Activated naive CD8-positive, alpha-beta T cell treated with anti-CD3 and anti-CD28 coated beads for 36 hours (primary cell): ENCODE results near the gene IFNLR1. TPM values are rescaled to one million over a fixed set of nuclear protein-coding genes. Genes with fewer than 3 reads are reported as not detected.

Source experiments
- DNase-seq: peaks from one replicate; pipeline ENCODE4 v3.0.0; 2021
- H3K27ac Mint-ChIP-seq: one replicate; pipeline ENCODE4 v1.8.0; 2022; ENCODE audit warnings: mild to moderate bottlenecking, moderate library complexity, mixed read lengths
- H3K27me3 Mint-ChIP-seq: one replicate; pipeline ENCODE4 v1.8.0; 2022; ENCODE audit warnings: mild to moderate bottlenecking, mixed read lengths
- H3K36me3 Mint-ChIP-seq: one replicate; pipeline ENCODE4 v1.8.0; 2021; ENCODE audit warnings: mild to moderate bottlenecking, mixed read lengths
- H3K4me1 Mint-ChIP-seq: one replicate; pipeline ENCODE4 v1.8.0; 2021; ENCODE audit warnings: mixed read lengths
- H3K4me3 Mint-ChIP-seq: one replicate; pipeline ENCODE4 v1.8.0; 2022; ENCODE audit warnings: mild to moderate bottlenecking, moderate library complexity, mixed read lengths
- H3K9me3 Mint-ChIP-seq: one replicate; pipeline ENCODE4 v1.8.0; 2022; ENCODE audit warnings: mixed read lengths
- total RNA-seq, 2 experiments: library from RNA; stranded (reverse); gene quantifications; one replicate each; pipeline ENCODE4 v1.2.3, GENCODE V29; 2021

IFNLR1 gene
- total RNA-seq, 2 experiments from 2014 or later, result 6.3 to 7.3 TPM

- Mint-ChIP-seq H3K4me3 (no peak overlapping the region), H3K36me3 (peaks cover 5% of the 10 kb centered on the region), H3K27me3 (no peaks in the 10 kb centered on the region), H3K9me3 (no peaks in the 10 kb centered on the region), H3K4me1 (no peaks in the 10 kb centered on the region), H3K27ac (no peak overlapping the region)
- no peak for DNase-seq
Measured at GRCh38 chr1:24175033-24175755, 11.9 kb downstream of the IFNLR1 start.

DNA sequence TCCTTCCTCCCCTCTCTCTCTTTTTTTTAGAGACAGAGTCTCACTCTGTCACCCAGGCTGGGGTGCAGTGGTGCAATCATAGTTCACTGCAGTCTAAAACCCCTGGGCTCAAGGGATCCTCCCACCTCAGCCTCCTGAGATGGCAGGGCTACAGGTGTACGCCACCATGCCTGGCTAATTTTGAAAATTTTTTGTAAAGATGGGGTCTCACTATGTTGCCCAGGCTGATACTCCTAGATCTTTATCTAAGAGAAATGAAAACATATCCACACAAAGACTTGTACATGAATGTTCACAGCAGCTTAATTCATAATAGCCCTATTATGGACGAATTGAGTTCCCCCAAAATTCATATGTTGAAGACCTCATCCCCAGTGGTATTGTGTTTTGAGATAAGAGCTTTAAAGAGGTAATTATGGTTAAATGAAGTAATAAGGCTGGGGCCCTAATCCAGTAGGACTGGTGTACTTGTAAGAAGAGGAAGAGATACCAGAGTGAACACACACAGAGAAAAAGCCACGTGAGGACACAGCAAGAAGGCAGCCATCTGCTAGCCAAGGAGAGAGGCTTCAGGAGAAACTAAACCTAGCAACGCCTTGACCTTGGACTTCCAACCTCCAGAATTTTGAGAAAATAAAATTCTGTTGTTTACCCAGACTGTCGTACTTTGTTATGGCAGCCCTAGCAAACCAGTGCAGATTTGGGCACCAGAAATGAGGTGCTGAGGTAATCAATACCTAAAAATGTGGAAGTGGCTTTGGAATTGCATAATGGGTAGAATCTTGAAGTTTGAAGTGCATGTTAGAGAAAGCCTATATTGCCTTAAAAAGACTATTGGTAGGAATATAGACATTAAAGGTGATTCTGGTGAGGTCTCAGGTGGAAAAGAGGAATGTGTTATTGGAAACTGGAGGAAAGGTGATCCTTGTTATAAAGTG, 13.2 kb downstream of the IFNLR1 start:
- H3K4me1 Mint-ChIP-seq, result no peaks in the 10 kb centered on the region
- no peak overlapping the region for H3K27ac Mint-ChIP-seq
- no peaks in the 10 kb centered on the region for H3K9me3 Mint-ChIP-seq
- DNase-seq, result no peak
- no peak overlapping the region for H3K4me3 Mint-ChIP-seq
- peaks cover 5% of the 10 kb centered on the region for H3K36me3 Mint-ChIP-seq
- no peaks in the 10 kb centered on the region for H3K27me3 Mint-ChIP-seq

DNA sequence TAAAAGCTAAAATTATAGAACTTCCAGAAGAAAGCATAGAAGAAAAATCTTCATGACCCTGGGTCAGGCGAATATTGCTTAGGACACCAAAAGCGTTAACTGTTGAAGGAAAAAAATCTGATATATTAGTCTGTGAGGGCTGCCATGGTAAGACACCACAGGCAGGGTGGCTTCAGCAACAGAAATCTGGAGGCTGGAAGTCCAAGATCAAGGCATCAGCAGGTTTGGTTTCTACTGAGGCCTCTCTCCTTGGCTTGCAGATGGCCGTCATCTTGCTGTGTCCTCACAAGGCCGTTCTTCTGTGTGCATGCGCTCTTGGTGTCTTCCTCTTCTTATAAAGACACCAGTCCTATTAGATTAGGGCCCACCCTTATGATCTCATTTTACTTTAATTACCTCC, 14.5 kb downstream of the IFNLR1 start:
- H3K4me3 Mint-ChIP-seq, result no peak overlapping the region
- H3K27ac Mint-ChIP-seq, result no peak overlapping the region
- H3K27me3 Mint-ChIP-seq, result no peaks in the 10 kb centered on the region
- peaks cover 7% of the 10 kb centered on the region for H3K36me3 Mint-ChIP-seq
- no peaks in the 10 kb centered on the region for H3K4me1 Mint-ChIP-seq
- no peaks in the 10 kb centered on the region for H3K9me3 Mint-ChIP-seq
- DNase-seq, result no peak

- H3K36me3 Mint-ChIP-seq, result peaks cover 8% of the 10 kb centered on the region
- H3K4me1 Mint-ChIP-seq, result no peaks in the 10 kb centered on the region
- no peaks in the 10 kb centered on the region for H3K27me3 Mint-ChIP-seq
- DNase-seq, result no peak
- no peaks in the 10 kb centered on the region for H3K9me3 Mint-ChIP-seq
- no peak overlapping the region for H3K4me3 Mint-ChIP-seq
- H3K27ac Mint-ChIP-seq, result no peak overlapping the region
Measured at GRCh38 chr1:24169286-24169685, 17.8 kb downstream of the IFNLR1 start.

GRCh38 chr1:24168245-24168644, 18.8 kb downstream of the IFNLR1 start:
- no peak overlapping the region for H3K27ac Mint-ChIP-seq
- H3K36me3 Mint-ChIP-seq, result peaks cover 5% of the 10 kb centered on the region
- no peak for DNase-seq
- H3K4me1 Mint-ChIP-seq, result no peaks in the 10 kb centered on the region
- H3K27me3 Mint-ChIP-seq, result no peaks in the 10 kb centered on the region
- H3K9me3 Mint-ChIP-seq, result no peaks in the 10 kb centered on the region
- no peak overlapping the region for H3K4me3 Mint-ChIP-seq

- Mint-ChIP-seq H3K9me3 (no peaks in the 10 kb centered on the region), H3K27ac (no peak overlapping the region), H3K27me3 (no peaks in the 10 kb centered on the region)
Measured at GRCh38 chr1:24167008-24167407, 20.1 kb downstream of the IFNLR1 start.

GRCh38 chr1:24165500-24165899, 21.6 kb downstream of the IFNLR1 start:
- H3K27ac Mint-ChIP-seq, result no peak overlapping the region
- no peak for DNase-seq
- peaks cover 5% of the 10 kb centered on the region for H3K36me3 Mint-ChIP-seq
- H3K27me3 Mint-ChIP-seq, result no peaks in the 10 kb centered on the region
- peaks cover 2% of the 10 kb centered on the region for H3K4me1 Mint-ChIP-seq
- no peaks in the 10 kb centered on the region for H3K9me3 Mint-ChIP-seq
- H3K4me3 Mint-ChIP-seq, result no peak overlapping the region

More at GRCh38 chr1:24167008-24167407, 20.1 kb downstream of the IFNLR1 start:
- no peak overlapping the region for H3K4me3 Mint-ChIP-seq
- DNase-seq, result no peak
- peaks cover 5% of the 10 kb centered on the region for H3K36me3 Mint-ChIP-seq
- H3K4me1 Mint-ChIP-seq, result peaks cover 2% of the 10 kb centered on the region

DNA sequence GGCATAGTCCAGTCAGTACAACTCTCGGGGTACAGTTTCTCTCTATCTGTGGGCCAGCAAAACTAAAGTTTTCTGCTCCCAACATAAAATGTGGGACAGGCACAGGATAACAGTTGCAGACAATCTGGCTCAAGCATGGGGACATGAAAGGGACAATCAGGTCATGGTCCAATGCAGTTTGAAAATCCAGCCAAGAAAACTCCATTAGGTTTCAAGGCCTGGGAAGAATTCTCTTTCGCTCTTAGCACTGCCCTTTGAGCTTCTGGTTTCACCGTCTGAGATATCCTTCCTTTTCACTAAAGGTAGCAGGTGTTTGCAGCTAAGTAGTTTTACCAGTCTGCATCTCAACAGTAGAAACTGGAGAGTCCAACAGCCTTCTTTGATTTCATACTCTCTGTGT, 23.1 kb downstream of the IFNLR1 start:
- H3K9me3 Mint-ChIP-seq, result no peaks in the 10 kb centered on the region
- no peak overlapping the region for H3K4me3 Mint-ChIP-seq
- DNase-seq, result no peak
- no peak overlapping the region for H3K27ac Mint-ChIP-seq
- H3K4me1 Mint-ChIP-seq, result peaks cover 2% of the 10 kb centered on the region
- peaks cover 8% of the 10 kb centered on the region for H3K36me3 Mint-ChIP-seq
- H3K27me3 Mint-ChIP-seq, result no peaks in the 10 kb centered on the region

- peaks cover 2% of the 10 kb centered on the region for H3K4me1 Mint-ChIP-seq
- H3K36me3 Mint-ChIP-seq, result peaks cover 6% of the 10 kb centered on the region
- H3K27ac Mint-ChIP-seq, result no peak overlapping the region
- H3K4me3 Mint-ChIP-seq, result no peak overlapping the region
- no peak for DNase-seq
- no peaks in the 10 kb centered on the region for H3K9me3 Mint-ChIP-seq
- no peaks in the 10 kb centered on the region for H3K27me3 Mint-ChIP-seq
Measured at GRCh38 chr1:24162201-24162600, 24.9 kb downstream of the IFNLR1 start.

GRCh38 chr1:24161270-24161669, 25.8 kb downstream of the IFNLR1 start:
- no peaks in the 10 kb centered on the region for H3K27me3 Mint-ChIP-seq
- H3K4me3 Mint-ChIP-seq, result no peak overlapping the region
- H3K9me3 Mint-ChIP-seq, result no peaks in the 10 kb centered on the region
- no peak overlapping the region for H3K27ac Mint-ChIP-seq
- DNase-seq, result no peak
- H3K36me3 Mint-ChIP-seq, result peaks cover 6% of the 10 kb centered on the region
- peaks cover 2% of the 10 kb centered on the region for H3K4me1 Mint-ChIP-seq

- Mint-ChIP-seq H3K36me3 (peaks cover 8% of the 10 kb centered on the region), H3K9me3 (no peaks in the 10 kb centered on the region), H3K27ac (no peak overlapping the region), H3K4me1 (peaks cover 3% of the 10 kb centered on the region), H3K4me3 (no peak overlapping the region), H3K27me3 (no peaks in the 10 kb centered on the region)
- DNase-seq, result no peak
Measured at GRCh38 chr1:24159366-24159765, 27.7 kb downstream of the IFNLR1 start.

GRCh38 chr1:24157918-24158481, 29.1 kb downstream of the IFNLR1 start:
- peaks cover 6% of the 10 kb centered on the region for H3K27me3 Mint-ChIP-seq
- DNase-seq, result no peak
- H3K4me1 Mint-ChIP-seq, result peaks cover 2% of the 10 kb centered on the region
- H3K4me3 Mint-ChIP-seq, result no peak overlapping the region
- H3K9me3 Mint-ChIP-seq, result no peaks in the 10 kb centered on the region
- peaks cover 5% of the 10 kb centered on the region for H3K36me3 Mint-ChIP-seq
- H3K27ac Mint-ChIP-seq, result no peak overlapping the region

DNA sequence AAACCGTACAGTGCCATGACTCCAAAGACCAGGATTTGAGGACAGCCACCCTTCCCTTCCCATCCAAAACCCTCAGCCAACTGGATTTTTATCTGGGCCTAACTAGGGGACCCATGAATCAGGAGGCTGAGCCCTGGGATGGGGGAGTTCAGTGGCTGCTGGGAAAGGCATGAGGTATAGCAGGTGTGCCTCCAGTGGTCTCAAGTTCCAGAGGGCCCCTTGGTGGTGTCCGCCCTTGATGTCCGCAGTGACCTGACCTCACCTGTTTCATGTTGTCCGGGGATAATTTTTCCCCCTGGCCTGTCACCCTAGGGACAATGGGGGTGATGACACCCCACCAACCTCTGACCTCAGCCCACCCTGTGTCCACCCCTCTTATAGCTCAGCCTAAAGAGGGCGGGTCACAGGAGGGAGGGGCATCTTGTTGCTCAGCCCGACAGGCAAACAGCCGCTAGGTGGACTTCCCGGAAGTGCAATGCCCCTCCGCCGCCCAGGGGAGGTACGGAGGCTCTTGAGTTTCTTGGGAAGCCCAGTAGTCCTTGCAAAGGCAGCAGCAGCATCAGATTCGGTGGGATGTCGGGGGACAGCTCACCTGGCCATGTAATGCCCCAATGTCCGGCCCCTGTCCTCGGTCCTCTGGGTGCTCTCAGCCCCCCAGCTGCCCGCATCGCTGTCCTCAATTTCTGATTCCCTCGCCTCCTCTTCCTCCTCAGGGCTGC, 30.4 kb downstream of the IFNLR1 start:
- peaks cover 17% of the 10 kb centered on the region for H3K27me3 Mint-ChIP-seq
- H3K4me1 Mint-ChIP-seq, result peaks cover 2% of the 10 kb centered on the region
- no peaks in the 10 kb centered on the region for H3K9me3 Mint-ChIP-seq
- H3K4me3 Mint-ChIP-seq, result no peak overlapping the region
- H3K27ac Mint-ChIP-seq, result no peak overlapping the region
- peaks cover 5% of the 10 kb centered on the region for H3K36me3 Mint-ChIP-seq
- no peak for DNase-seq

GRCh38 chr1:24155011-24155782, 31.9 kb downstream of the IFNLR1 start:
- H3K36me3 Mint-ChIP-seq, result peaks cover 5% of the 10 kb centered on the region
- no peak overlapping the region for H3K4me3 Mint-ChIP-seq
- H3K27me3 Mint-ChIP-seq, result peaks cover 32% of the 10 kb centered on the region
- H3K9me3 Mint-ChIP-seq, result no peaks in the 10 kb centered on the region
- H3K4me1 Mint-ChIP-seq, result peaks cover 14% of the 10 kb centered on the region
- H3K27ac Mint-ChIP-seq, result no peak overlapping the region
- DNase-seq, result no peak
